ENCODE data around the gene NEU2.

DNA sequence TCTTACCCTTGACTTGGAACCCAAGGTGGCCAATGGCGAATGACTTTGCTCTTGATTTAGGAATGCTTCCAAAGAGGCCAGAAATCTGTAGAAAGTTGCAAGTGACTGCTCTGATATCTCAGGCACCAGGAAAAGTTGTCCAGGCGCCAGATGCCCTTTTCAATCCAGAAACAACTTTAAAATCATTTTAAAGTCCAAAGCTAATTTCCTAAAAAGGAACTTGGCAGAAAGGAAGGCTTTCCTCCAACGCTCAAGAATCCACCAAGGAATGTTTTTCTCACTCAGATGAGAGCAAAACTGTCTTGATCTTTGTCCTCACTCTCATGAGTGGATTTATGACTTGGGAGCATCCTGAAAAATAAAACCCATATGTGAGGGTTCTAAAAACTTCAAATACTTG, 24.7 kb upstream of the NEU2 start:
- no peak for TF ChIP-seq POLR2A (IDR thresholded peaks at IDR 0.05)
- TF ChIP-seq, protein P1, sequence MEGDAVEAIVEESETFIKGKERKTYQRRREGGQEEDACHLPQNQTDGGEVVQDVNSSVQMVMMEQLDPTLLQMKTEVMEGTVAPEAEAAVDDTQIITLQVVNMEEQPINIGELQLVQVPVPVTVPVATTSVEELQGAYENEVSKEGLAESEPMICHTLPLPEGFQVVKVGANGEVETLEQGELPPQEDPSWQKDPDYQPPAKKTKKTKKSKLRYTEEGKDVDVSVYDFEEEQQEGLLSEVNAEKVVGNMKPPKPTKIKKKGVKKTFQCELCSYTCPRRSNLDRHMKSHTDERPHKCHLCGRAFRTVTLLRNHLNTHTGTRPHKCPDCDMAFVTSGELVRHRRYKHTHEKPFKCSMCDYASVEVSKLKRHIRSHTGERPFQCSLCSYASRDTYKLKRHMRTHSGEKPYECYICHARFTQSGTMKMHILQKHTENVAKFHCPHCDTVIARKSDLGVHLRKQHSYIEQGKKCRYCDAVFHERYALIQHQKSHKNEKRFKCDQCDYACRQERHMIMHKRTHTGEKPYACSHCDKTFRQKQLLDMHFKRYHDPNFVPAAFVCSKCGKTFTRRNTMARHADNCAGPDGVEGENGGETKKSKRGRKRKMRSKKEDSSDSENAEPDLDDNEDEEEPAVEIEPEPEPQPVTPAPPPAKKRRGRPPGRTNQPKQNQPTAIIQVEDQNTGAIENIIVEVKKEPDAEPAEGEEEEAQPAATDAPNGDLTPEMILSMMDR (IDR thresholded peaks at IDR 0.05) = no peak

Measured in uterus (tissue), 2 donors.